Common myeloid progenitor, CD34-positive (primary cell): ENCODE data around the gene MYCBPAP.

Source experiments
- CTCF ChIA-PET: fragments of 350-600 bp; sonication (Branson Sonifier 250); formaldehyde crosslinking; loops from one replicate; lab custom pipeline; 2021; ENCODE audit warnings: antibody characterized with exemption; lab: Charles Lee
- POLR2A ChIA-PET: fragments of 350-600 bp; sonication (Branson Sonifier 250); formaldehyde crosslinking; loops from one replicate; lab custom pipeline; 2021; ENCODE audit warnings: antibody characterized with exemption; lab: Charles Lee
- DNase-seq, 3 donors: peaks; one replicate each; pipeline versions ENCODE4 v3.0.0 to v3.0.0-alpha.2; 2013
- H3K27ac ChIP-seq, 2 experiments: 1 replicate in 1 of 2; 2 replicates in 1 of 2; pipeline ENCODE4 v1.7.0; 2013; ENCODE audit warnings: inconsistent platforms in 2 of 2, low read length in 2 of 2, mild to moderate bottlenecking in 2 of 2, low read depth in 1 of 2, moderate library complexity in 1 of 2; ENCODE audit not compliant: severe bottlenecking in 2 of 2, insufficient read depth in 1 of 2, poor library complexity in 1 of 2
- H3K27me3 ChIP-seq, 5 experiments: replicated peaks in 2 of 5; 1 replicate in 3 of 5; 2 replicates in 2 of 5; pipeline versions ENCODE4 v1.6.1 to v1.7.0; 2013; ENCODE audit warnings: low read length in 4 of 5, mild to moderate bottlenecking in 2 of 5, moderate library complexity in 2 of 5, inconsistent platforms in 1 of 5; ENCODE audit not compliant: insufficient read depth in 5 of 5, control insufficient read depth in 4 of 5
- H3K36me3 ChIP-seq, 4 experiments: 1 replicate in 2 of 4; 2 replicates in 2 of 4; pipeline versions ENCODE4 v1.6.1 to v1.7.0; 2013; ENCODE audit warnings: low read length in 3 of 4, control low read depth in 1 of 4, mild to moderate bottlenecking in 1 of 4; ENCODE audit not compliant: control insufficient read depth in 4 of 4, insufficient read depth in 4 of 4
- H3K4me1 ChIP-seq, 4 experiments: 1 replicate in 3 of 4; 2 replicates in 1 of 4; pipeline versions ENCODE4 v1.6.1 to v1.7.1; 2013; ENCODE audit warnings: low read length in 3 of 4, mild to moderate bottlenecking in 3 of 4, control low read depth in 1 of 4, inconsistent platforms in 1 of 4, moderate library complexity in 1 of 4; ENCODE audit not compliant: control insufficient read depth in 4 of 4, insufficient read depth in 4 of 4; ENCODE audit errors: control extremely low read depth in 1 of 4
- H3K4me3 ChIP-seq, 7 experiments: 1 replicate in 4 of 7; 2 replicates in 3 of 7; pipeline versions ENCODE4 v1.5.1 to v1.7.0; 2013; ENCODE audit warnings: mild to moderate bottlenecking in 7 of 7, low read length in 6 of 7, moderate library complexity in 6 of 7, inconsistent platforms in 2 of 7, low read depth in 2 of 7, control low read depth in 1 of 7; ENCODE audit not compliant: insufficient read depth in 4 of 7, control insufficient read depth in 1 of 7; ENCODE audit errors: extremely low read depth in 1 of 7
- H3K9me3 ChIP-seq, 5 experiments: 1 replicate in 4 of 5; 2 replicates in 1 of 5; pipeline versions ENCODE4 v1.6.1 to v1.7.1; 2013; ENCODE audit warnings: low read length in 4 of 5, mild to moderate bottlenecking in 2 of 5, inconsistent platforms in 1 of 5, low read depth in 1 of 5, moderate library complexity in 1 of 5; ENCODE audit not compliant: control insufficient read depth in 4 of 5, insufficient read depth in 2 of 5; ENCODE audit errors: control extremely low read depth in 1 of 5
- WGBS: methylation state at CpG from one replicate; pipeline ENCODE4 v1.1.5; 2013; ENCODE audit not compliant: insufficient coverage; 5-methylcytosine and 5-hydroxymethylcytosine counted together

The MYCBPAP gene

DNA sequence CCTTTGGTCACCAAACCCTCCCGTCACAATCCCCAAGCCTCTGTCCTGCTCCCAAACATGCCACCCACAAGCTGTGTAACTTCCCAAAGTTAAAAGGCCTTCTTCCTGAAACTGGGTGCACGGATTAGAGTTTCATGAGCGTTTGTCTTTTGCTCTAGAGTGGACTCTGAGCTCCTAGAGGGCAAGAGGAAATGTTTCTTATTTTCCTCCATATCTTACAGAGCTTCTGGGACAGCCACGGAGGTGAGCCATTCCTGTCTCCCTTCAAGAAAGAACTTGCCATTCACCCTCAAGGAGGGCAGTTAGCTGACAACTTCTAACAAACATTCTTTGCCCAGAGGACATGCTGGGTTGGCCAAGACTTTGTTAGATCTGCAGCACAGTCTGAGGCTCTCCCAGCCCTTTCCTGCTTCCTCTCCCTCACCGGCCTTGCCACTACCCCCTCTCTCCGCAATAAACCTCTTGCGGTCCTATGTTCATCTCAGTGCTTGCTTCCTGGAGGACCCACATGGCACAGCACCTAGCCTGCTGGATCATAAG, 2.6 kb upstream of the MYCBPAP start:
- Histone ChIP-seq H3K4me3 (no peak overlapping the region), H3K36me3 (no peaks in the 10 kb centered on the region), H3K9me3 (no peaks in the 10 kb centered on the region), H3K27me3 (no peaks in the 10 kb centered on the region), H3K4me1 (peaks cover 0 to 23% (median 13%) of the 10 kb centered on the region in 4 experiments), H3K27ac (no peak overlapping the region)
- ChIA-PET CTCF (interaction anchor here (1.2 to 3.4 kb wide), 7 partner anchors 10 to 156 kb away, joined by 3 to 15 read pairs (median 4); partner anchors contain the start of gene RSAD1), POLR2A (interaction anchor here (0.6 kb wide), 1 partner anchor 65 kb away, joined by 3 read pairs; no protein-coding TSS in a partner anchor)
- no peak for DNase-seq
- 80% methylated on average over 5 of the region's 7 CpGs for WGBS

DNA sequence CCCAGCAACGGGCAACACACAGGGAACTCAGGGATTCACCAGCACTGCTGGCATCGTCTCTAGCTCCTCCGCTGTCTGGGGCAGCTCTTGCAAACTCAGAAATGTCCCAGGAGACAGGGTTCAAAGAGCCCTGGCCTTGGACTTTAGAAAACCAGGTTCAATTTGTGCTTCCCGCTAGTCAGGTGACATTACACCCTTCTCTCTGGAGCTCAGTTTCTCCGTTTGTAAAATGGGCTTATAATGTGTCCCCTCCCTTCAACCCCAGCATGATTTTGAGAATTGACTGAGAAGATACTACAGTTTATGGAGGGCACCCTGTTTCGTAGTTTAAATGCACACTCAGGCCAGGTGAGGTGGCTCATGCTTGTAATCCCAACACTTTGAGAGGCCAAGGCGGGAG, 1.9 kb upstream of the MYCBPAP start:
- ChIA-PET POLR2A (interaction anchor here (0.6 kb wide), 1 partner anchor 64 kb away, joined by 3 read pairs; no protein-coding TSS in a partner anchor), CTCF (interaction anchor here (1.5 to 3.4 kb wide), 2 partner anchors 22 to 155 kb away, joined by 3 to 15 read pairs; no protein-coding TSS in a partner anchor)
- DNase-seq: no peak
- no peaks in the 10 kb centered on the region for H3K36me3 ChIP-seq
- no peak overlapping the region for H3K27ac ChIP-seq
- no peaks in the 10 kb centered on the region for H3K27me3 ChIP-seq
- H3K9me3 ChIP-seq: no peaks in the 10 kb centered on the region
- no peak overlapping the region for H3K4me3 ChIP-seq
- H3K4me1 ChIP-seq: peaks cover 0 to 23% (median 13%) of the 10 kb centered on the region in 4 experiments
- 86% methylated on average over 6 of the region's 7 CpGs for WGBS

- DNase-seq: no peak
- peak overlapping the region; percentile 36 to 62 for H3K27ac ChIP-seq
- no peaks in the 10 kb centered on the region for H3K36me3 ChIP-seq
- 32% methylated on average over 29 of the region's 32 CpGs for WGBS
- no peaks in the 10 kb centered on the region for H3K27me3 ChIP-seq
- ChIA-PET CTCF (no interaction called here), POLR2A (no interaction called here)
- H3K9me3 ChIP-seq: no peaks in the 10 kb centered on the region
- peak overlapping the region; percentile 44 to 88 (median 68) for H3K4me3 ChIP-seq
- H3K4me1 ChIP-seq: peaks cover 0 to 23% (median 13%) of the 10 kb centered on the region in 4 experiments
Observed at GRCh38 chr17:50508573-50509460, 578 bp downstream of the MYCBPAP start.

GRCh38 chr17:50511058-50511457, 2.8 kb downstream of the MYCBPAP start:
- ChIA-PET CTCF (interaction anchor here (1.3 to 1.8 kb wide), 2 partner anchors 9 to 10 kb away, joined by 4 to 8 read pairs; no protein-coding TSS in a partner anchor), POLR2A (no interaction called here)
- H3K27ac ChIP-seq: no peak overlapping the region
- peaks cover 0 to 15% (median 13%) of the 10 kb centered on the region in 4 experiments for H3K4me1 ChIP-seq
- peak in 2 of 3 donors; percentile 36 to 38 for DNase-seq
- H3K4me3 ChIP-seq: no peak overlapping the region
- H3K36me3 ChIP-seq: no peaks in the 10 kb centered on the region
- H3K9me3 ChIP-seq: no peaks in the 10 kb centered on the region
- H3K27me3 ChIP-seq: no peaks in the 10 kb centered on the region
- 96% methylated on average over 2 of the region's 3 CpGs for WGBS

GRCh38 chr17:50513495-50513894, 5.3 kb downstream of the MYCBPAP start:
- Histone ChIP-seq H3K27me3 (no peaks in the 10 kb centered on the region), H3K9me3 (no peaks in the 10 kb centered on the region), H3K36me3 (no peaks in the 10 kb centered on the region), H3K4me1 (peaks cover 0 to 8% (median 5%) of the 10 kb centered on the region in 4 experiments), H3K4me3 (no peak overlapping the region), H3K27ac (no peak overlapping the region)
- ChIA-PET CTCF (interaction anchor here (0.7 kb wide), 1 partner anchor 31 kb away, joined by 3 read pairs; no protein-coding TSS in a partner anchor), POLR2A (interaction anchor here (0.6 kb wide), 1 partner anchor 87 kb away, joined by 3 read pairs; no protein-coding TSS in a partner anchor)
- DNase-seq: no peak
- 90% methylated on average over 2 of the region's 4 CpGs for WGBS

DNA sequence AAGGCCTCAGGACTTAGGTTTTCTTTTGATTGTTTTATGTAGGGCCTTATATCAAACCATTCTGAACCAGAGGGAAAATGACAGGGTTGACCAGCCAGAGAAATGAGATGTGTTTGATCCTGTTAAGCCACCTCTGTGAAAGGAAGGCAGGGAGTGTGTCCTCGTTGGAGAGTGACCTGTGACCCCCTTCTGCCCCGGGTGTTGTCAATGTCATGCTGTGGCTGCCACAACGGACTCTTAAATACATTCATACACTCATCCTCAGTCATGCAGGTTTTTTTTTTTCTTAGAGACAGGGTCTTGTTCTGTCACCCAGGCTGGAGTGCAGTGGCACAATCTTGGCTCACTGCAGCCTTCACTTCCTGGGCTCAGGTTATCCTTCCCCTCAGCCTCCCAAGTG, 6.1 kb downstream of the MYCBPAP start:
- DNase-seq: no peak
- no peak overlapping the region for H3K27ac ChIP-seq
- no peaks in the 10 kb centered on the region for H3K27me3 ChIP-seq
- H3K4me3 ChIP-seq: no peak overlapping the region
- CTCF ChIA-PET: interaction anchor here (1.4 to 1.8 kb wide), 2 partner anchors 9 to 30 kb away, joined by 3 to 4 read pairs; no protein-coding TSS in a partner anchor
- no peaks in the 10 kb centered on the region for H3K36me3 ChIP-seq
- WGBS: 100% methylated on average over 3 of the region's 3 CpGs
- POLR2A ChIA-PET: no interaction called here
- no peaks in the 10 kb centered on the region for H3K4me1 ChIP-seq
- H3K9me3 ChIP-seq: no peaks in the 10 kb centered on the region
